SK-N-SH (cell line): ENCODE data around the gene ARAP2.

Source experiments
- EP300 ChIP-seq, 2 experiments: IDR thresholded peaks; 2 replicates each; pipeline versions ENCODE4 v1.4.0 to v1.6.1; 2012; ENCODE audit warnings: borderline replicate concordance in 1 of 2, low read depth in 1 of 2, low read length in 1 of 2
- EZH2phosphoT487 ChIP-seq: fragments of 200-600 bp; sonication (generic); IDR thresholded peaks from 2 replicates; pipeline ENCODE4 v1.6.1; 2017; ENCODE audit warnings: low read depth, mixed run types, mild to moderate bottlenecking, antibody characterized with exemption, moderate library complexity, borderline replicate concordance
- FOXM1 ChIP-seq: IDR thresholded peaks from 2 replicates; pipeline ENCODE4 v1.4.0; 2012; ENCODE audit warnings: low read depth, mild to moderate bottlenecking
- MXI1 ChIP-seq: IDR thresholded peaks from 2 replicates; pipeline ENCODE4 v1.6.1; 2012; ENCODE audit warnings: mild to moderate bottlenecking, low read depth, low read length, improper control_type of control experiment
- POLR2AphosphoS5 ChIP-seq: IDR thresholded peaks from 2 replicates; pipeline ENCODE4 v1.6.1; 2012; ENCODE audit warnings: low read depth, low read length
- SIN3A ChIP-seq: IDR thresholded peaks from 2 replicates; pipeline ENCODE4 v1.6.1; 2012; ENCODE audit warnings: low read depth, mild to moderate bottlenecking, low read length, moderate library complexity, borderline replicate concordance
- TAF1 ChIP-seq: IDR thresholded peaks from 2 replicates; pipeline ENCODE4 v1.6.1; 2012; ENCODE audit warnings: low read depth, mild to moderate bottlenecking, low read length, moderate library complexity, borderline replicate concordance
- TF ChIP-seq, protein P1 (sequence below): IDR thresholded peaks from 2 replicates; pipeline ENCODE4 v1.4.0; 2012; ENCODE audit warnings: low read depth
- TF ChIP-seq, protein P2 (sequence below): IDR thresholded peaks from 2 replicates; pipeline ENCODE4 v1.6.1; 2012; ENCODE audit warnings: mild to moderate bottlenecking, low read depth, low read length, moderate library complexity
- TF ChIP-seq, protein P3 (sequence below): fragments of 200-600 bp; sonication (generic); IDR thresholded peaks from 2 replicates; pipeline ENCODE4 v1.6.1; 2017; ENCODE audit warnings: antibody characterized with exemption, mild to moderate bottlenecking, moderate library complexity
- TF ChIP-seq, protein P4 (sequence below): fragments of 150-350 bp; IDR thresholded peaks from 2 replicates; pipeline ENCODE4 v1.6.1; 2016; ENCODE audit warnings: mild to moderate bottlenecking, low read depth, low read length
- TF ChIP-seq, protein P5 (sequence below): IDR thresholded peaks from 2 replicates; pipeline ENCODE4 v1.4.0; 2012; ENCODE audit warnings: low read depth, borderline replicate concordance
- TF ChIP-seq, protein P6 (sequence below): IDR thresholded peaks from 2 replicates; pipeline ENCODE4; 2012

DNA sequence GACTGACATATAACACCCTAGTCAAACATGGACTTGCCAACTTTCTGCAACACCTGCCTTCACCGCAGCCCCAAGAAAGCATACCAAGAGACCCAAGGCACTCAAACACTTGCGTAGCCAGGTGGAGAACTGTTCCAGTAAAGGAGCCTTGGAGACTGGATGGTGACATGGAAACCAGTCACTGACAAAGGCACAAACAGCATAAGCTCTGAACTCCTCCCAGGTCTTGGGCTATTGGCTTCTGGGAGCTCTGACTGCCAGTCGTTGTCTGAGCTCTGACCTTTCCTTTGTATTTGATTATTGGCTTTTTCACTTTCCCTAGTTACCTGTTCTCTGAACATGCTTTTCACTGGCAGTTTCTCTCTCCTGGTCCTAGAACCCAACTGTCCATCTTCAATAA, 38.3 kb downstream of the ARAP2 start:
- TF ChIP-seq, protein P1, sequence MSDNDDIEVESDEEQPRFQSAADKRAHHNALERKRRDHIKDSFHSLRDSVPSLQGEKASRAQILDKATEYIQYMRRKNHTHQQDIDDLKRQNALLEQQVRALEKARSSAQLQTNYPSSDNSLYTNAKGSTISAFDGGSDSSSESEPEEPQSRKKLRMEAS: no peak
- TF ChIP-seq, protein P2, sequence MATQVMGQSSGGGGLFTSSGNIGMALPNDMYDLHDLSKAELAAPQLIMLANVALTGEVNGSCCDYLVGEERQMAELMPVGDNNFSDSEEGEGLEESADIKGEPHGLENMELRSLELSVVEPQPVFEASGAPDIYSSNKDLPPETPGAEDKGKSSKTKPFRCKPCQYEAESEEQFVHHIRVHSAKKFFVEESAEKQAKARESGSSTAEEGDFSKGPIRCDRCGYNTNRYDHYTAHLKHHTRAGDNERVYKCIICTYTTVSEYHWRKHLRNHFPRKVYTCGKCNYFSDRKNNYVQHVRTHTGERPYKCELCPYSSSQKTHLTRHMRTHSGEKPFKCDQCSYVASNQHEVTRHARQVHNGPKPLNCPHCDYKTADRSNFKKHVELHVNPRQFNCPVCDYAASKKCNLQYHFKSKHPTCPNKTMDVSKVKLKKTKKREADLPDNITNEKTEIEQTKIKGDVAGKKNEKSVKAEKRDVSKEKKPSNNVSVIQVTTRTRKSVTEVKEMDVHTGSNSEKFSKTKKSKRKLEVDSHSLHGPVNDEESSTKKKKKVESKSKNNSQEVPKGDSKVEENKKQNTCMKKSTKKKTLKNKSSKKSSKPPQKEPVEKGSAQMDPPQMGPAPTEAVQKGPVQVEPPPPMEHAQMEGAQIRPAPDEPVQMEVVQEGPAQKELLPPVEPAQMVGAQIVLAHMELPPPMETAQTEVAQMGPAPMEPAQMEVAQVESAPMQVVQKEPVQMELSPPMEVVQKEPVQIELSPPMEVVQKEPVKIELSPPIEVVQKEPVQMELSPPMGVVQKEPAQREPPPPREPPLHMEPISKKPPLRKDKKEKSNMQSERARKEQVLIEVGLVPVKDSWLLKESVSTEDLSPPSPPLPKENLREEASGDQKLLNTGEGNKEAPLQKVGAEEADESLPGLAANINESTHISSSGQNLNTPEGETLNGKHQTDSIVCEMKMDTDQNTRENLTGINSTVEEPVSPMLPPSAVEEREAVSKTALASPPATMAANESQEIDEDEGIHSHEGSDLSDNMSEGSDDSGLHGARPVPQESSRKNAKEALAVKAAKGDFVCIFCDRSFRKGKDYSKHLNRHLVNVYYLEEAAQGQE: no peak
- TF ChIP-seq, protein P3, sequence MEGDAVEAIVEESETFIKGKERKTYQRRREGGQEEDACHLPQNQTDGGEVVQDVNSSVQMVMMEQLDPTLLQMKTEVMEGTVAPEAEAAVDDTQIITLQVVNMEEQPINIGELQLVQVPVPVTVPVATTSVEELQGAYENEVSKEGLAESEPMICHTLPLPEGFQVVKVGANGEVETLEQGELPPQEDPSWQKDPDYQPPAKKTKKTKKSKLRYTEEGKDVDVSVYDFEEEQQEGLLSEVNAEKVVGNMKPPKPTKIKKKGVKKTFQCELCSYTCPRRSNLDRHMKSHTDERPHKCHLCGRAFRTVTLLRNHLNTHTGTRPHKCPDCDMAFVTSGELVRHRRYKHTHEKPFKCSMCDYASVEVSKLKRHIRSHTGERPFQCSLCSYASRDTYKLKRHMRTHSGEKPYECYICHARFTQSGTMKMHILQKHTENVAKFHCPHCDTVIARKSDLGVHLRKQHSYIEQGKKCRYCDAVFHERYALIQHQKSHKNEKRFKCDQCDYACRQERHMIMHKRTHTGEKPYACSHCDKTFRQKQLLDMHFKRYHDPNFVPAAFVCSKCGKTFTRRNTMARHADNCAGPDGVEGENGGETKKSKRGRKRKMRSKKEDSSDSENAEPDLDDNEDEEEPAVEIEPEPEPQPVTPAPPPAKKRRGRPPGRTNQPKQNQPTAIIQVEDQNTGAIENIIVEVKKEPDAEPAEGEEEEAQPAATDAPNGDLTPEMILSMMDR: no peak
- TF ChIP-seq TAF1 (no peak), SIN3A (no peak), EZH2phosphoT487 (no peak), MXI1 (no peak), POLR2AphosphoS5 (no peak), EP300 (IDR thresholded peaks at IDR 0.05; ENCODE audit: borderline replicate concordance in 1 of 2, low read depth in 1 of 2, low read length in 1 of 2) (no peak), FOXM1 (no peak)
- TF ChIP-seq, protein P4, sequence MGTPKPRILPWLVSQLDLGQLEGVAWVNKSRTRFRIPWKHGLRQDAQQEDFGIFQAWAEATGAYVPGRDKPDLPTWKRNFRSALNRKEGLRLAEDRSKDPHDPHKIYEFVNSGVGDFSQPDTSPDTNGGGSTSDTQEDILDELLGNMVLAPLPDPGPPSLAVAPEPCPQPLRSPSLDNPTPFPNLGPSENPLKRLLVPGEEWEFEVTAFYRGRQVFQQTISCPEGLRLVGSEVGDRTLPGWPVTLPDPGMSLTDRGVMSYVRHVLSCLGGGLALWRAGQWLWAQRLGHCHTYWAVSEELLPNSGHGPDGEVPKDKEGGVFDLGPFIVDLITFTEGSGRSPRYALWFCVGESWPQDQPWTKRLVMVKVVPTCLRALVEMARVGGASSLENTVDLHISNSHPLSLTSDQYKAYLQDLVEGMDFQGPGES: no peak
- TF ChIP-seq, protein P5, sequence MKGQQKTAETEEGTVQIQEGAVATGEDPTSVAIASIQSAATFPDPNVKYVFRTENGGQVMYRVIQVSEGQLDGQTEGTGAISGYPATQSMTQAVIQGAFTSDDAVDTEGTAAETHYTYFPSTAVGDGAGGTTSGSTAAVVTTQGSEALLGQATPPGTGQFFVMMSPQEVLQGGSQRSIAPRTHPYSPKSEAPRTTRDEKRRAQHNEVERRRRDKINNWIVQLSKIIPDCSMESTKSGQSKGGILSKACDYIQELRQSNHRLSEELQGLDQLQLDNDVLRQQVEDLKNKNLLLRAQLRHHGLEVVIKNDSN: no peak
- TF ChIP-seq, protein P6, sequence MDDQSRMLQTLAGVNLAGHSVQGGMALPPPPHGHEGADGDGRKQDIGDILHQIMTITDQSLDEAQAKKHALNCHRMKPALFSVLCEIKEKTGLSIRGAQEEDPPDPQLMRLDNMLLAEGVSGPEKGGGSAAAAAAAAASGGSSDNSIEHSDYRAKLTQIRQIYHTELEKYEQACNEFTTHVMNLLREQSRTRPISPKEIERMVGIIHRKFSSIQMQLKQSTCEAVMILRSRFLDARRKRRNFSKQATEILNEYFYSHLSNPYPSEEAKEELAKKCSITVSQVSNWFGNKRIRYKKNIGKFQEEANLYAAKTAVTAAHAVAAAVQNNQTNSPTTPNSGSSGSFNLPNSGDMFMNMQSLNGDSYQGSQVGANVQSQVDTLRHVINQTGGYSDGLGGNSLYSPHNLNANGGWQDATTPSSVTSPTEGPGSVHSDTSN: no peak
